Mesothelial cell of epicardium (in vitro differentiated cells): ENCODE data around the gene SLC35F4. TPM values are rescaled to one million over a fixed set of nuclear protein-coding genes. Genes with fewer than 3 reads are reported as not detected.

Experiments
- DNase-seq, 2 experiments: peaks; one replicate each; pipeline ENCODE4 v3.0.0; 2021; ENCODE audit warnings: low spot score in 2 of 2; ENCODE audit not compliant: unreplicated experiment in 2 of 2
- H3K27ac Mint-ChIP-seq: 2 replicates; pipeline ENCODE4 v1.8.0; 2021; ENCODE audit warnings: mixed read lengths
- H3K27me3 Mint-ChIP-seq: 2 replicates; pipeline ENCODE4 v1.8.0; 2021; ENCODE audit warnings: low read depth, mixed read lengths
- H3K36me3 Mint-ChIP-seq: 2 replicates; pipeline ENCODE4 v1.8.0; 2021; ENCODE audit warnings: mixed read lengths
- H3K4me1 Mint-ChIP-seq: 2 replicates; pipeline ENCODE4 v1.8.0; 2021; ENCODE audit warnings: mixed read lengths
- H3K4me3 Mint-ChIP-seq: 2 replicates; pipeline ENCODE4 v1.8.0; 2021; ENCODE audit warnings: mild to moderate bottlenecking, moderate library complexity, mixed read lengths
- H3K9me3 Mint-ChIP-seq: 2 replicates; pipeline ENCODE4 v1.8.0; 2021; ENCODE audit warnings: mixed read lengths
- total RNA-seq: library from RNA; stranded (reverse); gene quantifications from 3 replicates; pipeline ENCODE4 v1.2.1, GENCODE V29; 2021
- TF ChIP-seq, protein P1 (sequence below): fragments of 200-600 bp; sonication (generic); IDR thresholded peaks from one replicate; pipeline ENCODE4 v1.5.0; 2021; ENCODE audit warnings: antibody characterized with exemption; ENCODE audit not compliant: unreplicated experiment

Gene SLC35F4
- total RNA-seq, 1 donor from 2014 or later, result not detected

DNA sequence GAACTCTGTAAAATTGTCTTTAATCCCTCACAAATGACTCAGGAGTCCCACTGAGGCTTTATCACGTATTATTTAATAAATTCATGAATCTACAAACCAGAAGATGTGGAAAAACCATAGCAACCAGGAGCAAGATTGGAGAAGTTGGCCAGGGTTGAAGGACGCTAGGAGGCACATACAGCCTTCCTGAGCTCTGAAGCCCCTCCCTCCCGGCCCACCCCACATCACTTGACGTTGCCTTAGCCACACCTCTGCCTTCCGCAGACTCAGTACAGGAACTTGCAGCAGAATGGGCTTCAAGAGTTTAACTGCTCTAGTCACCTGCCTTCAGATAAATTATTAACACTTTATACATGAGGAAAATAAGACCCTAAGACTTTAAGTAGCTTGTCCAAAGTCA is 33.9 kb downstream of the SLC35F4 start:
- no peak overlapping the region for H3K27ac Mint-ChIP-seq
- TF ChIP-seq, protein P1, sequence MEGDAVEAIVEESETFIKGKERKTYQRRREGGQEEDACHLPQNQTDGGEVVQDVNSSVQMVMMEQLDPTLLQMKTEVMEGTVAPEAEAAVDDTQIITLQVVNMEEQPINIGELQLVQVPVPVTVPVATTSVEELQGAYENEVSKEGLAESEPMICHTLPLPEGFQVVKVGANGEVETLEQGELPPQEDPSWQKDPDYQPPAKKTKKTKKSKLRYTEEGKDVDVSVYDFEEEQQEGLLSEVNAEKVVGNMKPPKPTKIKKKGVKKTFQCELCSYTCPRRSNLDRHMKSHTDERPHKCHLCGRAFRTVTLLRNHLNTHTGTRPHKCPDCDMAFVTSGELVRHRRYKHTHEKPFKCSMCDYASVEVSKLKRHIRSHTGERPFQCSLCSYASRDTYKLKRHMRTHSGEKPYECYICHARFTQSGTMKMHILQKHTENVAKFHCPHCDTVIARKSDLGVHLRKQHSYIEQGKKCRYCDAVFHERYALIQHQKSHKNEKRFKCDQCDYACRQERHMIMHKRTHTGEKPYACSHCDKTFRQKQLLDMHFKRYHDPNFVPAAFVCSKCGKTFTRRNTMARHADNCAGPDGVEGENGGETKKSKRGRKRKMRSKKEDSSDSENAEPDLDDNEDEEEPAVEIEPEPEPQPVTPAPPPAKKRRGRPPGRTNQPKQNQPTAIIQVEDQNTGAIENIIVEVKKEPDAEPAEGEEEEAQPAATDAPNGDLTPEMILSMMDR, result no peak
- H3K27me3 Mint-ChIP-seq, result peaks cover 31% of the 10 kb centered on the region
- no peak for DNase-seq
- no peaks in the 10 kb centered on the region for H3K9me3 Mint-ChIP-seq
- H3K4me1 Mint-ChIP-seq, result no peaks in the 10 kb centered on the region
- H3K4me3 Mint-ChIP-seq, result no peak overlapping the region
- H3K36me3 Mint-ChIP-seq, result no peaks in the 10 kb centered on the region

DNA sequence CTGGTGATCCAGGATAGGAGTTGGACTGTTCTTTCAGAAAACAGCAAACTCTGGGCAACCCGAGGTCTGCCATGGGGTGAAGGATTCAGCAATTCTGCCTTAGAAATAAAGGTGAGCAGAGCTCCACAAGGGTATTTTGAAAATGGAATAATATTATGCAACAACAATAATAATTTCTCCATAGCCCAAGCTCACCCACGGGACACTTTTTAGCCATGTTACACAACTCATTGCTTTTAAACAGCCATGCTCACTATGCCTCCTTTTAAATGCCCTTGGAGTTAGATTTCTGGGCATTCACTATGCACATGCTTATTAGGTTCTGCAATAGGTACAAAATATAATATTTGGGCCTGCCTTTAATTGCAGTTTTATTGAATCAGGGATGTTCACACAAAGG is 37.2 kb downstream of the SLC35F4 start:
- H3K27me3 Mint-ChIP-seq, result peaks cover 32% of the 10 kb centered on the region
- H3K4me1 Mint-ChIP-seq, result no peaks in the 10 kb centered on the region
- H3K27ac Mint-ChIP-seq, result no peak overlapping the region
- H3K4me3 Mint-ChIP-seq, result no peak overlapping the region
- DNase-seq, result no peak
- TF ChIP-seq, protein P1, result no peak
- no peaks in the 10 kb centered on the region for H3K36me3 Mint-ChIP-seq
- H3K9me3 Mint-ChIP-seq, result peaks cover 10% of the 10 kb centered on the region

DNA sequence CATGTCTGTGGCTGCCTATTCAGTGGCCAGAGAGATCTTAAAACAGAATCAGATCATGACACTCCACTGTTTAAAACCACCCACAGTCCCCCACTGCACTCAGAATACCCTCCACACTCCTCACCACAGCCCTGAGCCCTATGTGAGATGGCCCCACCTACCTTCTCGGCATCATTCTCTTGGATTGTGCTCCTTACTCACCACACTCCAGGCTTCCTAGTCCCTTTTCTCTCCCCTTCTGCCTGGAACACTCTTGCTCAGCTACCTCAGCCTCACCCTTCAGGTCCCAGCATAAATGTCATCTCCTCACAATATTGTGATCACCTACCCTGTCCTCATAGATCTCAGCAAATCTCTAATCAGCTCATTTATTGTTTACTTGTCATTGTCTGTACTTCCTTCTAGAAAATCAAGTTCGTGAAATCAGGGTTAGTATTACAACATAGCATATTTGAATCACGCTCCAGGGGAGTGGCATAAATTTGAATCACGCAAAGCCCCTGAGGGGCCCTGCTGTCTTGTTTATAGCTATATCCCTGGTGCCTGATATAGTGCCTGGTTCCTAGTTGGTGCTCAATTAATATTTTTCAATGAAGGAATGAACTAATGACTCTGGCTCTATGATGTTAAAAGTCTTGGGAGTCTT is 42.8 kb downstream of the SLC35F4 start:
- peaks cover 10% of the 10 kb centered on the region for H3K9me3 Mint-ChIP-seq
- H3K36me3 Mint-ChIP-seq, result no peaks in the 10 kb centered on the region
- no peaks in the 10 kb centered on the region for H3K4me1 Mint-ChIP-seq
- DNase-seq, result no peak
- H3K27me3 Mint-ChIP-seq, result peaks cover 14% of the 10 kb centered on the region
- no peak overlapping the region for H3K4me3 Mint-ChIP-seq
- H3K27ac Mint-ChIP-seq, result no peak overlapping the region
- TF ChIP-seq, protein P1, result no peak

DNA sequence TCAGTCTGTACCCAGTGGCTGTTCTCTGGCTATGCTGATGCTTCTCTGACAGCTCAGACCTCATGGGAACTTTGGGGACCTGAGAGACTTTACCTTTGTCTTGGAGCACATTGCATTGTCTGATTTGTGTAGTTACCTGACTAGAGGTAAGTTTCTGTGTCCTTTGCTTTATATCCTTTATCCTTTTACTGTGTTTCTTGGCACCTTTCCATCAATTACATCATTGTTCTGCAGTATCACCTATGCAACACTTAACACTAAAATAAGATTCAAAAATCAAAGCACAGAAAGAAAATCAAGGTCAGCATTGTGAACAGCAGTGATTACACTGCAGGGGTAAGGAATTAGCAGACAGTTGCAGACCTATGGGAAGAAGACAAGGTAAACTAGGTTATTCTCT is 43.8 kb downstream of the SLC35F4 start:
- no peak for DNase-seq
- TF ChIP-seq, protein P1, result no peak
- Mint-ChIP-seq H3K4me1 (no peaks in the 10 kb centered on the region), H3K27ac (no peak overlapping the region), H3K4me3 (no peak overlapping the region), H3K9me3 (peaks cover 10% of the 10 kb centered on the region), H3K27me3 (peaks cover 19% of the 10 kb centered on the region), H3K36me3 (no peaks in the 10 kb centered on the region)

DNA sequence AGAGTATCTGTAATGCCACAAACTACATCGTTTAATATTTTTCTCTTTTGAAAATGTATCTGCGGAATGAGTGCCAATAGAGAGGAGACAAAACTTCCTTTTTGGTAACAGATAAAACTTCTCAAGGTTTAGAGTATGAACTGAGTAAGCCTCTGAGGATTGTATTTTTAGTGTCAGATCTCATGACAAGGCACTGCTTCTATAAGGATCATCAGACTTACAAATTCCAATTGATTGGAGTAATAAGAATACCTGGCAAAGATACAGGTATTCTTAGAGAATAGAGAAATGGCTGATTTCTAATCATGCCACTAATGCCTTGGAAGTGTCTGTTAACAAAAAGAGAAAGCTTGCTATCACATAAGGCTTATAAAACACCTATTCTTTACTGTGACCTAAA is 45.3 kb downstream of the SLC35F4 start:
- H3K4me1 Mint-ChIP-seq, result no peaks in the 10 kb centered on the region
- no peak for DNase-seq

More for the DNA sequence above, 45.3 kb downstream of the SLC35F4 start:
- Mint-ChIP-seq H3K27ac (no peak overlapping the region), H3K9me3 (peaks cover 2% of the 10 kb centered on the region), H3K36me3 (no peaks in the 10 kb centered on the region), H3K27me3 (peaks cover 23% of the 10 kb centered on the region), H3K4me3 (no peak overlapping the region)
- TF ChIP-seq, protein P1, result no peak
